Endothelial cell of umbilical vein (primary cell): ENCODE results near the gene OAS2.

ENCODE experiments used
- EZH2 ChIP-seq: IDR thresholded peaks from 2 replicates; pipeline ENCODE4 v1.6.1; 2012; ENCODE audit warnings: borderline replicate concordance, low read depth, mild to moderate bottlenecking, moderate library complexity, low read length, inconsistent platforms; ENCODE audit not compliant: severe bottlenecking
- JUN ChIP-seq: IDR thresholded peaks from 2 replicates; pipeline ENCODE4 v1.6.1; 2011; ENCODE audit warnings: borderline replicate concordance, low read depth; ENCODE audit not compliant: insufficient read length, insufficient read depth
- MYC ChIP-seq: IDR thresholded peaks from one replicate; pipeline ENCODE4 v1.6.1; 2011; ENCODE audit warnings: mild to moderate bottlenecking, low read depth, low read length
- POLR2A ChIP-seq: IDR thresholded peaks from 2 replicates; pipeline ENCODE4 v1.6.1; 2012; ENCODE audit warnings: low read depth, mild to moderate bottlenecking, control low read depth, low read length
- POLR2AphosphoS5 ChIP-seq: IDR thresholded peaks from 2 replicates; pipeline ENCODE4 v1.6.1; 2012; ENCODE audit warnings: low read depth, mild to moderate bottlenecking, control low read depth, low read length, moderate library complexity; ENCODE audit not compliant: insufficient read depth
- TF ChIP-seq, protein P1 (sequence below), 2 donors: IDR thresholded peaks; 1 replicate in 1 of 2; 2 replicates in 1 of 2; pipeline ENCODE4 v1.5.1; 2011; ENCODE audit warnings: low read length in 2 of 2, mild to moderate bottlenecking in 2 of 2, moderate library complexity in 2 of 2, control low read depth in 1 of 2, inconsistent platforms in 1 of 2, low read depth in 1 of 2; ENCODE audit not compliant: insufficient read depth in 1 of 2; ENCODE audit errors: extremely low read depth in 1 of 2
- TF ChIP-seq, protein P2 (sequence below): IDR thresholded peaks from 2 replicates; pipeline ENCODE4 v1.6.1; 2011; ENCODE audit not compliant: insufficient read depth, insufficient read length

DNA sequence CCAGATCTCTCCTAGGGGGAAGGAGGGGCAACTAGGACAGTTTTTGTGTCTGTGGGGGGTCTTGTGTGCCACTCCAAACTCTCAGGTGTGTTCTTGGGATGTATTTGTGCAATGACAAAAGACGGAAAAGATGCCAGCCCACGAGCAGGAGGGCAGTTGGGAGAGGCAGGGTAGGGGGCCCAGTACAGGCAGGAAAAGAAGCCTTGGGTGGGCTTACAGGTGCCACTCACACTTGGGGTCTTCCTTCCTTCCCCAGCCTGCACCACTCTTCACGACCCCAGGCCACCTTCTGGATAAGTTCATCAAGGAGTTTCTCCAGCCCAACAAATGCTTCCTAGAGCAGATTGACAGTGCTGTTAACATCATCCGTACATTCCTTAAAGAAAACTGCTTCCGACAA lies 24.4 kb downstream of the OAS2 start:
- TF ChIP-seq, protein P1, sequence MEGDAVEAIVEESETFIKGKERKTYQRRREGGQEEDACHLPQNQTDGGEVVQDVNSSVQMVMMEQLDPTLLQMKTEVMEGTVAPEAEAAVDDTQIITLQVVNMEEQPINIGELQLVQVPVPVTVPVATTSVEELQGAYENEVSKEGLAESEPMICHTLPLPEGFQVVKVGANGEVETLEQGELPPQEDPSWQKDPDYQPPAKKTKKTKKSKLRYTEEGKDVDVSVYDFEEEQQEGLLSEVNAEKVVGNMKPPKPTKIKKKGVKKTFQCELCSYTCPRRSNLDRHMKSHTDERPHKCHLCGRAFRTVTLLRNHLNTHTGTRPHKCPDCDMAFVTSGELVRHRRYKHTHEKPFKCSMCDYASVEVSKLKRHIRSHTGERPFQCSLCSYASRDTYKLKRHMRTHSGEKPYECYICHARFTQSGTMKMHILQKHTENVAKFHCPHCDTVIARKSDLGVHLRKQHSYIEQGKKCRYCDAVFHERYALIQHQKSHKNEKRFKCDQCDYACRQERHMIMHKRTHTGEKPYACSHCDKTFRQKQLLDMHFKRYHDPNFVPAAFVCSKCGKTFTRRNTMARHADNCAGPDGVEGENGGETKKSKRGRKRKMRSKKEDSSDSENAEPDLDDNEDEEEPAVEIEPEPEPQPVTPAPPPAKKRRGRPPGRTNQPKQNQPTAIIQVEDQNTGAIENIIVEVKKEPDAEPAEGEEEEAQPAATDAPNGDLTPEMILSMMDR (IDR thresholded peaks at IDR 0.05; ENCODE audit: extremely low read depth in 1 of 2, insufficient read depth in 1 of 2, low read depth in 1 of 2, low read length in 2 of 2): no peak
- TF ChIP-seq MYC: no peak
- TF ChIP-seq POLR2A: no peak
- TF ChIP-seq POLR2AphosphoS5: no peak
- no peak for TF ChIP-seq EZH2
- TF ChIP-seq, protein P2, sequence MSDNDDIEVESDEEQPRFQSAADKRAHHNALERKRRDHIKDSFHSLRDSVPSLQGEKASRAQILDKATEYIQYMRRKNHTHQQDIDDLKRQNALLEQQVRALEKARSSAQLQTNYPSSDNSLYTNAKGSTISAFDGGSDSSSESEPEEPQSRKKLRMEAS: no peak
- TF ChIP-seq JUN: no peak
